Right lobe of liver (tissue), 4 donors: ENCODE data around the gene SLC1A2.
"Not testable (repeated sequence)": the region's sequence is repeated elsewhere in the genome, so short reads cannot be mapped to it uniquely, and the experiment has no call there.

Experiments
- POLR2A ChIP-seq: fragments of 450-650 bp; IDR thresholded peaks from one replicate; pipeline ENCODE4 v1.6.1; 2017; ENCODE audit warnings: antibody characterized with exemption, mild to moderate bottlenecking
- TF ChIP-seq, protein P1 (sequence below), 4 donors: fragments of 200-600 bp in 3 of 4; fragments of 450-650 bp in 1 of 4; IDR thresholded peaks; one replicate each; pipeline versions ENCODE4 v1.5.1 to v1.8.0; 2016 to 2022; ENCODE audit warnings: antibody characterized with exemption in 4 of 4, mild to moderate bottlenecking in 2 of 4
- donor health status: DM: no; HTN: no; CAD: no.
- donor health status: DM: no; HTN: no; CAD: no.
- donor health status: DM: no; HTN: yes; CAD: no.

DNA sequence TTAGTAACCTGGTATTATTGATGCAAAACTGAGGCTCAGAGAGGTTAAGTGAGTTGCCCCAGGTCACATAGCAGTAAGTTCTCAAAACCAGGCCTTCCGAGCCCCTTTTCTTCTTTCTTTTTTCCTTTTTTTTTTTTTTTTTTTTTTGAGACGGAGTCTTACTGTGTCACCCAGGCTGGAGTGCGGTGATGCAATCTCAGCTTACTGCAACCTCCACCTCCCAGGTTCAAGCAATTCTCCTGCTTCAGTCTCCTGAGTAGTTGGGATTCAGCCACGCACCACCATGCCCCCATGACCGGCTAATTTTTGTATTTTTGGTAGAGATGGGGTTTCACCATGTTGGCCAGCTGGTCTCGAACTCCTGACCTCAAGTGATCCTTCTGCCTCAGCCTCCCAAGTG is 192.6 kb downstream of the SLC1A2 start:
- TF ChIP-seq, protein P1, sequence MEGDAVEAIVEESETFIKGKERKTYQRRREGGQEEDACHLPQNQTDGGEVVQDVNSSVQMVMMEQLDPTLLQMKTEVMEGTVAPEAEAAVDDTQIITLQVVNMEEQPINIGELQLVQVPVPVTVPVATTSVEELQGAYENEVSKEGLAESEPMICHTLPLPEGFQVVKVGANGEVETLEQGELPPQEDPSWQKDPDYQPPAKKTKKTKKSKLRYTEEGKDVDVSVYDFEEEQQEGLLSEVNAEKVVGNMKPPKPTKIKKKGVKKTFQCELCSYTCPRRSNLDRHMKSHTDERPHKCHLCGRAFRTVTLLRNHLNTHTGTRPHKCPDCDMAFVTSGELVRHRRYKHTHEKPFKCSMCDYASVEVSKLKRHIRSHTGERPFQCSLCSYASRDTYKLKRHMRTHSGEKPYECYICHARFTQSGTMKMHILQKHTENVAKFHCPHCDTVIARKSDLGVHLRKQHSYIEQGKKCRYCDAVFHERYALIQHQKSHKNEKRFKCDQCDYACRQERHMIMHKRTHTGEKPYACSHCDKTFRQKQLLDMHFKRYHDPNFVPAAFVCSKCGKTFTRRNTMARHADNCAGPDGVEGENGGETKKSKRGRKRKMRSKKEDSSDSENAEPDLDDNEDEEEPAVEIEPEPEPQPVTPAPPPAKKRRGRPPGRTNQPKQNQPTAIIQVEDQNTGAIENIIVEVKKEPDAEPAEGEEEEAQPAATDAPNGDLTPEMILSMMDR (IDR thresholded peaks at IDR 0.05): not testable (repeated sequence)
- TF ChIP-seq POLR2A: not testable (repeated sequence)
